Measurements from ENCODE around the gene UBE2G2. TPM values are rescaled to one million over a fixed set of nuclear protein-coding genes. Genes with fewer than 3 reads are reported as not detected.

UBE2G2 gene
- total RNA-seq, 2 experiments from 2014 or later: 89.9 to 96.8 TPM

- no peak overlapping the region for H3K4me3 ChIP-seq (ENCODE audit: low read length)
- peaks cover 72% of the 10 kb centered on the region for H3K36me3 ChIP-seq (ENCODE audit: insufficient read depth, low read length)
- intact Hi-C loops (cut with DNase I, micrococcal nuclease): no loop called here
- DNase-seq: no peak
- H3K4me1 ChIP-seq (ENCODE audit: insufficient read depth, low read length): no peaks in the 10 kb centered on the region
- no peaks in the 10 kb centered on the region for H3K4me1 Mint-ChIP-seq (ENCODE audit: low read depth)
- CTCF ChIA-PET: interaction anchor here (1.4 kb wide), 1 partner anchor 21 kb away, joined by 3 read pairs; no protein-coding TSS in a partner anchor
- POLR2A ChIA-PET: interaction anchor here (0.8 kb wide), 1 partner anchor 10 kb away, joined by 3 read pairs; no protein-coding TSS in a partner anchor
- TF ChIP-seq CTCF (IDR thresholded peaks at IDR 0.05): no peak
- H3K27ac Mint-ChIP-seq: no peak overlapping the region
- no peak overlapping the region for H3K27ac ChIP-seq (ENCODE audit: low read depth in 1 of 2, low read length in 2 of 2)
- no peak overlapping the region for H3K4me3 Mint-ChIP-seq
- H3K27me3 ChIP-seq (ENCODE audit: control insufficient read depth in 1 of 2, insufficient read depth in 2 of 2, low read length in 2 of 2): no peaks in the 10 kb centered on the region
- no peak for ATAC-seq (ENCODE audit: poor library complexity)
- no peaks in the 10 kb centered on the region for H3K9me3 ChIP-seq (ENCODE audit: control insufficient read depth in 1 of 2, insufficient read depth in 1 of 2, low read length in 2 of 2)
- H3K36me3 Mint-ChIP-seq (ENCODE audit: low read depth): peaks cover 82% of the 10 kb centered on the region
- no peaks in the 10 kb centered on the region for H3K9me3 Mint-ChIP-seq
- no peaks in the 10 kb centered on the region for H3K27me3 Mint-ChIP-seq
These were observed 29.6 kb downstream of the UBE2G2 start for GRCh38 chr21:44771896-44772525.

GRCh38 chr21:44767834-44768831 is 33.5 kb downstream of the UBE2G2 start:
- TF ChIP-seq CTCF (IDR thresholded peaks at IDR 0.05): no peak
- peaks cover 54% of the 10 kb centered on the region for H3K36me3 Mint-ChIP-seq (ENCODE audit: low read depth)
- Histone ChIP-seq H3K4me3 (ENCODE audit: low read length) (no peak overlapping the region), H3K27ac (ENCODE audit: low read depth in 1 of 2, low read length in 2 of 2) (no peak overlapping the region), H3K4me1 (ENCODE audit: insufficient read depth, low read length) (peaks cover 23% of the 10 kb centered on the region), H3K36me3 (ENCODE audit: insufficient read depth, low read length) (peaks cover 37% of the 10 kb centered on the region), H3K27me3 (ENCODE audit: control insufficient read depth in 1 of 2, insufficient read depth in 2 of 2, low read length in 2 of 2) (no peaks in the 10 kb centered on the region), H3K9me3 (ENCODE audit: control insufficient read depth in 1 of 2, insufficient read depth in 1 of 2, low read length in 2 of 2) (no peaks in the 10 kb centered on the region)
- DNase-seq (no peak), ATAC-seq (ENCODE audit: poor library complexity) (no peak)
- H3K4me1 Mint-ChIP-seq (ENCODE audit: low read depth): peaks cover 10% of the 10 kb centered on the region
- intact Hi-C loops (cut with DNase I, micrococcal nuclease): no loop called here
- ChIA-PET POLR2A (interaction anchor here (0.5 kb wide), 1 partner anchor 161 kb away, joined by 3 read pairs; no protein-coding TSS in a partner anchor), CTCF (no interaction called here)
- no peaks in the 10 kb centered on the region for H3K27me3 Mint-ChIP-seq
- H3K4me3 Mint-ChIP-seq: no peak overlapping the region
- no peak overlapping the region for H3K27ac Mint-ChIP-seq
- no peaks in the 10 kb centered on the region for H3K9me3 Mint-ChIP-seq

GRCh38 chr21:44766818-44767354 is 34.7 kb downstream of the UBE2G2 start:
- no peak for DNase-seq
- H3K27me3 ChIP-seq (ENCODE audit: control insufficient read depth in 1 of 2, insufficient read depth in 2 of 2, low read length in 2 of 2): no peaks in the 10 kb centered on the region

More at GRCh38 chr21:44766818-44767354, 34.7 kb downstream of the UBE2G2 start:
- H3K4me3 Mint-ChIP-seq: no peak overlapping the region
- H3K27me3 Mint-ChIP-seq: no peaks in the 10 kb centered on the region
- peaks cover 41% of the 10 kb centered on the region for H3K36me3 Mint-ChIP-seq (ENCODE audit: low read depth)
- Histone ChIP-seq H3K4me3 (ENCODE audit: low read length) (no peak overlapping the region), H3K9me3 (ENCODE audit: control insufficient read depth in 1 of 2, insufficient read depth in 1 of 2, low read length in 2 of 2) (no peaks in the 10 kb centered on the region), H3K4me1 (ENCODE audit: insufficient read depth, low read length) (peaks cover 23% of the 10 kb centered on the region), H3K36me3 (ENCODE audit: insufficient read depth, low read length) (peaks cover 25% of the 10 kb centered on the region), H3K27ac (ENCODE audit: low read depth in 1 of 2, low read length in 2 of 2) (no peak overlapping the region)
- ATAC-seq (ENCODE audit: poor library complexity): no peak
- H3K9me3 Mint-ChIP-seq: no peaks in the 10 kb centered on the region
- H3K4me1 Mint-ChIP-seq (ENCODE audit: low read depth): peaks cover 10% of the 10 kb centered on the region
- intact Hi-C loops (cut with DNase I, micrococcal nuclease): no loop called here
- POLR2A ChIA-PET: interaction anchor here (0.6 kb wide), 1 partner anchor 162 kb away, joined by 3 read pairs; no protein-coding TSS in a partner anchor
- TF ChIP-seq CTCF (IDR thresholded peaks at IDR 0.05): no peak
- no peak overlapping the region for H3K27ac Mint-ChIP-seq
- CTCF ChIA-PET: no interaction called here
